HG03103 (cell line): Measurements from ENCODE around the gene LKAAEAR1.
"Not testable (repeated sequence)": the region's sequence is repeated elsewhere in the genome, so short reads cannot be mapped to it uniquely, and the experiment has no call there.

ENCODE experiments used
- ATAC-seq: cut with Tn5 transposase; IDR thresholded peaks from one replicate; pipeline ENCODE4 v1.9.1; 2021; ENCODE audit warnings: low read depth; ENCODE audit not compliant: unreplicated experiment

The LKAAEAR1 gene

DNA sequence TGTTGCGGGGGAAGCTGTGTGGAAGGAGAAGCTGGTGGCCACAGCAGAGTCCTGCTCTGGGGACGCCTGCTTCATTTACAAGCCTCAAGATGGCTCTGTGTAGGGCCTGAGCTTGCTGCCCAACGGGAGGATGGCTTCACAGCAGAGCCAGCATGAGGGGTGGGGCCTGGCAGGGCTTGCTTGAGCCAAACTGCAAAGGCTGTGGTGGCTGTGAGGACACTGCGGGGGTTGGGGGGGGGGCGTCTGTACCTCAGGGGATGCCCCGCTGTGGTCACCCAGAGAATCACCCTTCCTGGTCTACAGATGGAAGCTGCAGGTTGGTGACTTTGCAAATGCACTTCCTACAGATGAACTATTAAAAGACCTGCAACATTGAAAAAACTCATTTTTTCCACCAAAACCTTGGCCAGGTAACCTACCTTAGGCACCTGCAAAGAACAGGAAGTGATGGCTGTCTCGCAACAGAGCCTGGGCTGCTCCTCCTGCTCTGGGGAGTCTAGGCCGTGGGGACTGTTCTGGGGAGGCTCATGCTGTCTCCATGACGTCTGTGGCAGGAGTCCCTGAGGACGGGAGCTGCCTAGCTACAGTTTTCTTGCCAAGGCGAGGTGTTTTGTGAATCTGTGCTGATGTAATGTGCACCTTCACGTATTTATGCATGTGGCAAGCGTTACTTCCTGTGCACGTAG is 15.8 kb upstream of the LKAAEAR1 start:
- no peak for ATAC-seq

GRCh38 chr20:64099086-64099786 is 15.0 kb upstream of the LKAAEAR1 start:
- ATAC-seq = no peak

DNA sequence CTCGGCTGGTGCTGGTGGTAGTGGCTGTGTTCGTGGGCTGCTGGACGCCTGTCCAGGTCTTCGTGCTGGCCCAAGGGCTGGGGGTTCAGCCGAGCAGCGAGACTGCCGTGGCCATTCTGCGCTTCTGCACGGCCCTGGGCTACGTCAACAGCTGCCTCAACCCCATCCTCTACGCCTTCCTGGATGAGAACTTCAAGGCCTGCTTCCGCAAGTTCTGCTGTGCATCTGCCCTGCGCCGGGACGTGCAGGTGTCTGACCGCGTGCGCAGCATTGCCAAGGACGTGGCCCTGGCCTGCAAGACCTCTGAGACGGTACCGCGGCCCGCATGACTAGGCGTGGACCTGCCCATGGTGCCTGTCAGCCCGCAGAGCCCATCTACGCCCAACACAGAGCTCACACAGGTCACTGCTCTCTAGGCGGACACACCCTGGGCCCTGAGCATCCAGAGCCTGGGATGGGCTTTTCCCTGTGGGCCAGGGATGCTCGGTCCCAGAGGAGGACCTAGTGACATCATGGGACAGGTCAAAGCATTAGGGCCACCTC is 14.3 kb upstream of the LKAAEAR1 start:
- no peak for ATAC-seq

DNA sequence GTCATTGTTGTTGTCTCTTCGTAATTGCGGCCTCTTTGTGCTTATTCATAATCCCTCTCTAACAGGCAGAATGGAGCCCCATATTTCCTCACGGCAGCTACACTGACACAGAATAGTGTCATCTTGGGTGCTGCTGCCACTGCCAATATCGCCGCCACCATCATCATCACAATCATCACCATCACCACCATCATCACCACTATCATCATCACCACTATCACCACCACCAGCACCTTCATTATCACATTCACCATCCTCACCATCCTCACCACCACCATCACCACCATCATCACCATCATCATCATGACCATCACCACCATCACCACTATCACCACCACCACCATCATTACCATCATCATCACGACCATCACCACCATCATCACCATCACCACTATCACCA is 12.3 kb upstream of the LKAAEAR1 start:
- no peak for ATAC-seq

- no peak for ATAC-seq
Observed at GRCh38 chr20:64095927-64096326, 11.7 kb upstream of the LKAAEAR1 start.

DNA sequence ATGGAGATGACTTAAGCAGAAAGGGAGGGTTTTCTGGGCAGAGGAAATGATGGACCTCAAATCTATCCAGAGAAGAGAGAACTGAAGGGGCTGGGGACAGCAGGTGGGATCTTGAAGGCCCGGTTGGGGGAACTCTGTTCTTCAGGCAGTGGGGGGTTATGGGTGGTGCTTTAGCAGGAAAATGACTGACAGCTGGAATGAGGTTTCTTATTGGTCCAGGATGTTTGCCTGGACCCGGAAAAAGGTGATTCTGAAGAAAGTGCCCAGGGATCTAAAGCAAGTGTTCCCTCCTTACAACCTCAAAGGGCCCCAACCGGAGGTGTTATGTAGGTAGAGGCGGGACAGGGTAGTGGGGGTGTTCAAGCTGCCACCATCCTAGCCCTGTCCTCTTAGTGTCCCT is 11.3 kb upstream of the LKAAEAR1 start:
- no peak for ATAC-seq

DNA sequence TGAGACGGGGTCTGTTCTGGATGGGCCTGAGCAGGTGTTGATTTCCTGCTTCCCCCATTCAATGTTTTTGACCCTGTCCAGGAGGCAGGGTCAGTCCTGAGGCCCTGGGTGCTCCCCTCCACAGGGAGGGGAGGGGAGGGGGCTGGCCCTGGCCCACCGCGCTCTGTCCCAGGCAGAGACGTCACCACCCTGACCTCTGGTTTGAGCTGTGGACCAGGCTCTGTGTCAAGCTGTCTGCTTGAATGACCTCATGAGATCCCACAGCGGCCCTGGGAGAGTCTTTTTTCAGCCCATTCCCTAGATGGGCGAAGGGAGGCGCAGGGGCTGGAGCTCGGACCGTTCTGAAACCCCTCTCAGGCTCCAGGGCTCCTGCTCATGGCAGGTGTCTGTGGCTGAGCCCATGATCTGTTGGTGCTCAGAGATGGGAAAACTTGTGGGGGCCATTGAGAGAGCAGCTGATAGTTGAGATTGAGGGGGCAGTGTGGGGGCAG is 8.9 kb upstream of the LKAAEAR1 start:
- ATAC-seq = no peak

DNA sequence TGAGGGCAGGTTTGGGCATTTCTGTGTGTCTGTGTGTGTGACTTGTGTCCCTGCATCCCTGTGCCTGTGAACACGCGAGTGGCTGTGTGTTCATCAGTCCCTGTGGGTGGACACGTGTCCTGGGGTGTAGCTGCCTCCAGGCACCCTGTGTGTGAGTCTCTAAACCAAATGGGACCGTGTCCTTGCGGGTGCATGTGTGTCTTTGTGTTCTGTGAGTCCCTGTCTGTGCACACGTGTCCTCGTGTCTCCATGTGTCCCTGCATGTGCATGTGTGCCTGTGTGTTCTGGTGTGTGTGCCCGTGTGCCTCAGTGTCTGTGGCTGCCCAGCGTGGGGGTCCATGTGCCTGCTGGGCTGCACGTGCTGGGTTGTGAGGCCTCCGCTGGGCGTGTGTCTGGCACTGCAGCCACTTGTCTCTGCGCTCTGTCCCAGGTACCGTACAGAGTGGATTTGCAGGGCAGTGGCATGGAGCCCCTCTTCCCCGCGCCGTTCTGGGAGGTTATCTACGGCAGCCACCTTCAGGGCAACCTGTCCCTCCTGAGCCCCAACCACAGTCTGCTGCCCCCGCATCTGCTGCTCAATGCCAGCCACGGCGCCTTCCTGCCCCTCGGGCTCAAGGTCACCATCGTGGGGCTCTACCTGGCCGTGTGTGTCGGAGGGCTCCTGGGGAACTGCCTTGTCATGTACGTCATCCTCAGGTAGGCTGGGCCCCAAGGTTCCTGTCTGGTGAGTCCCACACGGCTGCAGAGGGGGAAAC is 8.2 kb upstream of the LKAAEAR1 start:
- ATAC-seq = no peak

DNA sequence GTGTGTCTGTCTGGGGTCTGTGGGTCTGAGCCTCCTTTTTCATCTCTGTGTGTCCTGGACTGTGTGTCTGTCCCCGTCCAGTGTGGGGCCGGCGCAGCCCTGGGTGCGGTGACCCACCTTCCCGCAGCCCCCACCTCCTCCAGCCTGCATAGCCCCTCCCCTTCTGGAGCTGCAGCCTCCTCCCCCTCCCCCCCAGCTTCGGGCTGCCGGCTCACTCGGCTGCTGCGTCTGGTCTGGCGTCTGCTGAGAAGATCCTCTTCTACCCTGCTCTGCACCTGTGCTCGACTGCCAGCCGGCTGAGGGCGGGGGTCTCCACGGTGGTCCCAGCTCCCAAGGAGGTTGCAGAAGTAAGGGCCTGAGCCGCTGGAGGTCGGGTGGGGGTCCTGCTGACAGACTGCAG is 7.6 kb upstream of the LKAAEAR1 start:
- no peak for ATAC-seq

DNA sequence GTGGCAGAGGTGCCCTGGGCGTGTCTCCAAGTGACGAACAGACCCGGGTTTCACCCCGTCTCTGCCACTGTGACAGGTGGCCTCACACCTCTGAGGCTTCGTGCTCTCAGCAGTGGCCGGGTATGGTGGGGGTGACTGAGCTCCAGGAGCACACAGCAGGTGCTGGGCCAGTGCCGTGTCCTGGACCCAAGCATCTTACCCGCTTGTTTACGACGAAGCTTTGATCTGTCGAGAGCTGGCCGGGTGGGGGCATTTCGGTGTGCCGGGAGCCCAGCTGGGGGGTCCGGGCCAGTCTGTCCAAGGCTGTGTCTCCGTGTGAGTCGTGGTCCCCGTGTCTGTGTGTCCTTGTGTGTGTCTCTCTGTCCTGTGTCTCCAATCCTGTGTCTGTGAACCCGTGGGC is 7.1 kb upstream of the LKAAEAR1 start:
- no peak for ATAC-seq

DNA sequence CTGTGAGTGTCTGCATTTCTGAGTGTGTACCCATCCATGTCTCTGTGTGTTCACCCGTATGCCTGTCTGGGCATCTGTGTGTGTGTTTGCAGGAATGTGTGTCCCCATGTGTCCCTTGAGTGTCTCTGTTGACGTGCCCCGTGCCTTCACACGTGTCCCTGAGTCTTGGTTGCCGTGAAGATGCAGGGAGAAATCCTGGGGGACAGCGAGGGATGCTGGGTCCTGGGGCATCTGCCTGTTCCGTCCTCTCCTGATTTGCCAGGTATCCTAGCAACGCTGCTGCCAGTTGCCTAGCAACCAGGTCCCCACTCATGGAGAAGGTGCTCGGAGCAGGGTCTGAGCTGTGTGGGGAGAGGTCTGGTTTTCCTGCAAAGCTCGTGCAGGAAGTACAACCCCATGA is 6.0 kb upstream of the LKAAEAR1 start:
- ATAC-seq = no peak

GRCh38 chr20:64088586-64088985 is 4.4 kb upstream of the LKAAEAR1 start:
- ATAC-seq = not testable (repeated sequence)

DNA sequence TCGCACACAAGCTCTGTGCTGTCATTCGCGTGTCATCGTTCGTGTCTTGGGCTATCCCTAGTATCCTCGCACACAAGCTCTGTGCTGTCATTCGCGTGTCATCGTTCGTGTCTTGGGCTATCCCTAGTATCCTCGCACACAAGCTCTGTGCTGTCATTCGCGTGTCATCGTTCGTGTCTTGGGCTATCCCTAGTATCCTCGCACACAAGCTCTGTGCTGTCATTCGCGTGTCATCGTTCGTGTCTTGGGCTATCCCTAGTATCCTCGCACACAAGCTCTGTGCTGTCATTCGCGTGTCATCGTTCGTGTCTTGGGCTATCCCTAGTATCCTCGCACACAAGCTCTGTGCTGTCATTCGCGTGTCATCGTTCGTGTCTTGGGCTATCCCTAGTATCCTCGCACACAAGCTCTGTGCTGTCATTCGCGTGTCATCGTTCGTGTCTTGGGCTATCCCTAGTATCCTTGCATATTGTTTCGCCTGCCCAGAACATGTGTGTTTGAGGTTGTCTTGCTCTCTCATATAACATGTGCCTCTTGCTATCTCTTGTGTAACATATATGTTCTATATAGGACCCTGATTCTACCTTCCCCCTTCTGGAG is 3.1 kb upstream of the LKAAEAR1 start:
- not testable (repeated sequence) for ATAC-seq

DNA sequence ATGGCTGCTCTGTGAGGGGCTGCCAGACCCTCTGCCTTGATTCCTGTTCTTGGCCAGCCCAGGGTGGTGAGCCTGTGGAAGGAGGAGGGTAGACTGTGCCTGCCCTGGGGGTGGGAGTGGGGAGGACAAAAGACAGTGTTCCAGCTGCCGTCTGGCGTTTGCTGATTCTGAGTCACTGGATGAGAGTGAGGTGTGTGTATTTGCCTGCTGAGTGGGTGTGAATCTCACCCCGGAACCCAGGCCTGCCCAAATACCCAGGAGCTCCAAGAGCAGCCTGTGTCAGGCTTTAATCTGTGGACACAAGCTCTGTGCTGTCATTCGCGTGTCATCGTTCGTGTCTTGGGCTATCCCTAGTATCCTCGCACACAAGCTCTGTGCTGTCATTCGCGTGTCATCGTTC is 2.6 kb upstream of the LKAAEAR1 start:
- ATAC-seq = no peak

- no peak for ATAC-seq
Observed at GRCh38 chr20:64084685-64085152, 521 bp upstream of the LKAAEAR1 start.

GRCh38 chr20:64083378-64083803 is 807 bp downstream of the LKAAEAR1 start:
- no peak for ATAC-seq

GRCh38 chr20:64082820-64083377 is 1.3 kb downstream of the LKAAEAR1 start:
- no peak for ATAC-seq

DNA sequence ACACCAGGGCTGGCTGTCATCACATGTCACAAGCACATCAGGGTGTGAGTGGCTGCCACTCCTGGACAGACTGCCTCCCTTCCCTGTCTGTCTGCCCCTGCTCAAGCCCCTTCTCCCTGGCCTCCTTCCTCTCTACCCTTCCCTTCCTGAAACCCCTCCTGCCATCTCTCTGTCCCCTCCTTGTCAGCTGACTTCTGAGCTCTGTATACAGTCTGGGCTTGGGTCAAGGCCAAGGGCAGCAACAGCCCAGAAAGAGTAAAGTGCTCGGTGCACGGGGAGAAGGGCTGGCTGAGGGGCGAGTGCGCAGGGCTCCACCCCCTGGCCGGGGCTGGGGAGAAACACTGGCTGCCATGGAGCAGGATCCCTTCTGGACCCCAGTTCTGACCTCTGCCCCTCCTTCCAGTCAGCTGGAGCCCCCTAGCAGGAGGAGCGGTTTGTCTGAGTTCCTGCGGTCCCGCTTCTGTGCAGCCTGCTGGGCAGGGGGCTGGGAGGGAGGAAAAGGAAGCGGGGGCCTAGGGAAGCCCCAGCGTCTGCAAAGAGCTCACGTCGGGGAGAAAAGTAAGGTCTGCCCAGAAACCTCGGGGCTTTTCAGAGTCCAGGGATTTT is 2.0 kb downstream of the LKAAEAR1 start:
- ATAC-seq = no peak

GRCh38 chr20:64081624-64081964 is 2.6 kb downstream of the LKAAEAR1 start:
- no peak for ATAC-seq
